WTC11 (cell line): ENCODE data around the gene GPNMB. TPM values are rescaled to one million over a fixed set of nuclear protein-coding genes. Genes with fewer than 3 reads are reported as not detected.

Experiments
- ATAC-seq: fragments of 200-7000 bp; cut with Tn5 transposase; 2 replicates; pipeline ENCODE4 v1.10.0; 2021; ENCODE audit warnings: mild to moderate bottlenecking, moderate library complexity
- CTCF ChIA-PET: fragments of 300-600 bp; sonication (Branson Sonifier 250); formaldehyde crosslinking; loops from one replicate; lab custom pipeline; 2021; ENCODE audit warnings: antibody characterized with exemption; lab: Charles Lee
- POLR2A ChIA-PET: fragments of 350-600 bp; sonication (Branson Sonifier 250); formaldehyde crosslinking; loops from one replicate; lab custom pipeline; 2021; ENCODE audit warnings: antibody characterized with exemption; lab: Charles Lee
- DNase-seq: peaks from one replicate; pipeline ENCODE4 v3.0.0; 2021; ENCODE audit warnings: low spot score
- H3K27ac Mint-ChIP-seq: 2 replicates; pipeline ENCODE4 v1.8.0; 2021; ENCODE audit warnings: mixed read lengths
- H3K27me3 Mint-ChIP-seq: 2 replicates; pipeline ENCODE4 v1.8.0; 2021; ENCODE audit warnings: low read depth, mild to moderate bottlenecking, moderate library complexity, mixed read lengths
- H3K36me3 Mint-ChIP-seq: 2 replicates; pipeline ENCODE4 v1.8.0; 2021; ENCODE audit warnings: mixed read lengths
- H3K4me1 Mint-ChIP-seq: 2 replicates; pipeline ENCODE4 v1.8.0; 2022; ENCODE audit warnings: mixed read lengths
- H3K4me3 Mint-ChIP-seq: 2 replicates; pipeline ENCODE4 v1.8.0; 2021; ENCODE audit warnings: mild to moderate bottlenecking, moderate library complexity, mixed read lengths
- H3K9me3 Mint-ChIP-seq: 2 replicates; pipeline ENCODE4 v1.8.0; 2021; ENCODE audit warnings: mixed read lengths
- ATF6 ChIP-seq: sonication (generic); formaldehyde crosslinking; IDR thresholded peaks from 2 replicates; pipeline ENCODE4 v1.8.1; 2023; ENCODE audit warnings: mild to moderate bottlenecking, missing genetic modification reagents
- CREB1 ChIP-seq: sonication (generic); formaldehyde crosslinking; IDR thresholded peaks from 2 replicates; pipeline ENCODE4 v1.8.0; 2023; ENCODE audit warnings: mild to moderate bottlenecking, missing genetic modification reagents
- ELF4 ChIP-seq: sonication (generic); formaldehyde crosslinking; IDR thresholded peaks from 2 replicates; pipeline ENCODE4 v1.8.1; 2022; ENCODE audit warnings: low read depth, mild to moderate bottlenecking, moderate library complexity, missing genetic modification reagents
- ESRRA ChIP-seq: sonication (generic); formaldehyde crosslinking; IDR thresholded peaks from 2 replicates; pipeline ENCODE4 v1.8.1; 2022; ENCODE audit warnings: mild to moderate bottlenecking, missing genetic modification reagents, borderline replicate concordance
- ETV6 ChIP-seq: sonication (generic); formaldehyde crosslinking; IDR thresholded peaks from 2 replicates; pipeline ENCODE4 v1.8.1; 2022; ENCODE audit warnings: mild to moderate bottlenecking, missing genetic modification reagents
- FOXP1 ChIP-seq: sonication (generic); formaldehyde crosslinking; IDR thresholded peaks from 2 replicates; pipeline ENCODE4 v1.8.0; 2022; ENCODE audit warnings: missing genetic modification reagents, mild to moderate bottlenecking, moderate library complexity, borderline replicate concordance
- FOXP4 ChIP-seq: sonication (generic); formaldehyde crosslinking; IDR thresholded peaks from 2 replicates; pipeline ENCODE4 v1.8.0; 2022; ENCODE audit warnings: mild to moderate bottlenecking, missing genetic modification reagents
- KAT7 ChIP-seq: sonication (generic); formaldehyde crosslinking; IDR thresholded peaks from 2 replicates; pipeline ENCODE4 v1.8.1; 2023; ENCODE audit warnings: missing genetic modification reagents, mild to moderate bottlenecking, borderline replicate concordance
- NFE2L1 ChIP-seq: sonication (generic); formaldehyde crosslinking; IDR thresholded peaks from 2 replicates; pipeline ENCODE4 v1.8.1; 2023; ENCODE audit warnings: missing genetic modification reagents
- NR2C2 ChIP-seq: sonication (generic); formaldehyde crosslinking; IDR thresholded peaks from 2 replicates; pipeline ENCODE4 v1.8.0; 2022; ENCODE audit warnings: mild to moderate bottlenecking, missing genetic modification reagents
- NR3C1 ChIP-seq: sonication (generic); formaldehyde crosslinking; conservative IDR thresholded peaks from 2 replicates; pipeline ENCODE4 v1.8.1; 2023; ENCODE audit warnings: low read depth, mild to moderate bottlenecking, missing genetic modification reagents
- SP1 ChIP-seq: sonication (generic); formaldehyde crosslinking; conservative IDR thresholded peaks from 2 replicates; pipeline ENCODE4 v1.8.1; 2022; ENCODE audit warnings: missing genetic modification reagents
- TEAD4 ChIP-seq: sonication (generic); formaldehyde crosslinking; IDR thresholded peaks from 2 replicates; pipeline ENCODE4 v1.8.0; 2022; ENCODE audit warnings: mild to moderate bottlenecking, missing genetic modification reagents
- TP53 ChIP-seq: sonication (generic); formaldehyde crosslinking; IDR thresholded peaks from 2 replicates; pipeline ENCODE4 v1.8.1; 2023; ENCODE audit warnings: mild to moderate bottlenecking, missing genetic modification reagents
- ZNF121 ChIP-seq: sonication (generic); formaldehyde crosslinking; IDR thresholded peaks from 2 replicates; pipeline ENCODE4 v1.8.0; 2023; ENCODE audit warnings: missing genetic modification reagents
- ZNF232 ChIP-seq: sonication (generic); formaldehyde crosslinking; IDR thresholded peaks from 2 replicates; pipeline ENCODE4 v1.8.0; 2022; ENCODE audit warnings: mild to moderate bottlenecking, missing genetic modification reagents
- ZNF263 ChIP-seq: sonication (generic); formaldehyde crosslinking; IDR thresholded peaks from 2 replicates; pipeline ENCODE4 v1.8.1; 2022; ENCODE audit warnings: low read depth, mild to moderate bottlenecking, moderate library complexity, missing genetic modification reagents
- ZNF396 ChIP-seq: fragments of 250-450 bp; sonication (Bioruptor Pico); IDR thresholded peaks from 2 replicates; pipeline ENCODE4 v1.8.0; 2021; ENCODE audit warnings: mild to moderate bottlenecking, moderate library complexity, borderline replicate concordance
- ZNF532 ChIP-seq: fragments of 250-450 bp; sonication (Bioruptor Pico); IDR thresholded peaks from 2 replicates; pipeline ENCODE4 v1.9.0; 2021; ENCODE audit warnings: mild to moderate bottlenecking, borderline replicate concordance
- total RNA-seq: library from RNA; stranded (reverse); gene quantifications from 3 replicates; pipeline ENCODE4 v1.2.3, GENCODE V29; 2021
- TF ChIP-seq, protein P1 (sequence below): sonication (generic); formaldehyde crosslinking; IDR thresholded peaks from 2 replicates; pipeline ENCODE4 v1.8.0; 2022; ENCODE audit warnings: mild to moderate bottlenecking, missing genetic modification reagents
- TF ChIP-seq, protein P2 (sequence below): sonication (generic); formaldehyde crosslinking; IDR thresholded peaks from 2 replicates; pipeline ENCODE4 v1.8.1; 2022; ENCODE audit warnings: mild to moderate bottlenecking, missing genetic modification reagents, moderate library complexity, borderline replicate concordance
- TF ChIP-seq, protein P3 (sequence below): fragments of 250-450 bp; sonication (Bioruptor Pico); IDR thresholded peaks from 2 replicates; pipeline ENCODE4 v1.8.0; 2021; ENCODE audit warnings: mild to moderate bottlenecking

The GPNMB gene
- total RNA-seq, 1 experiment from 2014 or later, result 1.1 TPM

- H3K4me1 Mint-ChIP-seq, result peaks cover 10% of the 10 kb centered on the region; the same call in 1 of the 2 replicates
- POLR2A ChIA-PET, result no interaction called here
- no peak overlapping the region for H3K4me3 Mint-ChIP-seq
- no peaks in the 10 kb centered on the region for H3K9me3 Mint-ChIP-seq
- TF ChIP-seq SP1 (CRISPR knock-in tag), result no peak
- no peak for TF ChIP-seq TP53
- TF ChIP-seq TEAD4 (CRISPR knock-in tag), result no peak
- TF ChIP-seq FOXP1, result no peak
- TF ChIP-seq, protein P1, sequence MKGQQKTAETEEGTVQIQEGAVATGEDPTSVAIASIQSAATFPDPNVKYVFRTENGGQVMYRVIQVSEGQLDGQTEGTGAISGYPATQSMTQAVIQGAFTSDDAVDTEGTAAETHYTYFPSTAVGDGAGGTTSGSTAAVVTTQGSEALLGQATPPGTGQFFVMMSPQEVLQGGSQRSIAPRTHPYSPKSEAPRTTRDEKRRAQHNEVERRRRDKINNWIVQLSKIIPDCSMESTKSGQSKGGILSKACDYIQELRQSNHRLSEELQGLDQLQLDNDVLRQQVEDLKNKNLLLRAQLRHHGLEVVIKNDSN (CRISPR knock-in tag), result no peak
- no peak for TF ChIP-seq ATF6 (CRISPR knock-in tag)
- TF ChIP-seq, protein P2, sequence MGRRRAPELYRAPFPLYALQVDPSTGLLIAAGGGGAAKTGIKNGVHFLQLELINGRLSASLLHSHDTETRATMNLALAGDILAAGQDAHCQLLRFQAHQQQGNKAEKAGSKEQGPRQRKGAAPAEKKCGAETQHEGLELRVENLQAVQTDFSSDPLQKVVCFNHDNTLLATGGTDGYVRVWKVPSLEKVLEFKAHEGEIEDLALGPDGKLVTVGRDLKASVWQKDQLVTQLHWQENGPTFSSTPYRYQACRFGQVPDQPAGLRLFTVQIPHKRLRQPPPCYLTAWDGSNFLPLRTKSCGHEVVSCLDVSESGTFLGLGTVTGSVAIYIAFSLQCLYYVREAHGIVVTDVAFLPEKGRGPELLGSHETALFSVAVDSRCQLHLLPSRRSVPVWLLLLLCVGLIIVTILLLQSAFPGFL (CRISPR knock-in tag), result no peak
- TF ChIP-seq ZNF532, result no peak
- no peak for TF ChIP-seq ZNF263
- no peak for TF ChIP-seq ELF4
- TF ChIP-seq ZNF232 (CRISPR knock-in tag), result no peak
- TF ChIP-seq KAT7 (CRISPR knock-in tag), result no peak
- TF ChIP-seq, all 79 proteins: peak for 0
- CTCF ChIA-PET, result no interaction called here
- H3K27me3 Mint-ChIP-seq, result peaks cover 4% of the 10 kb centered on the region; the same call in 1 of the 2 replicates
- no peak overlapping the region for H3K27ac Mint-ChIP-seq
- no peak for ATAC-seq
- no peaks in the 10 kb centered on the region; the same call in 1 of the 2 replicates for H3K36me3 Mint-ChIP-seq
- DNase-seq, result no peak
Measured at GRCh38 chr7:23207884-23208283, 38.7 kb upstream of the GPNMB start.

DNA sequence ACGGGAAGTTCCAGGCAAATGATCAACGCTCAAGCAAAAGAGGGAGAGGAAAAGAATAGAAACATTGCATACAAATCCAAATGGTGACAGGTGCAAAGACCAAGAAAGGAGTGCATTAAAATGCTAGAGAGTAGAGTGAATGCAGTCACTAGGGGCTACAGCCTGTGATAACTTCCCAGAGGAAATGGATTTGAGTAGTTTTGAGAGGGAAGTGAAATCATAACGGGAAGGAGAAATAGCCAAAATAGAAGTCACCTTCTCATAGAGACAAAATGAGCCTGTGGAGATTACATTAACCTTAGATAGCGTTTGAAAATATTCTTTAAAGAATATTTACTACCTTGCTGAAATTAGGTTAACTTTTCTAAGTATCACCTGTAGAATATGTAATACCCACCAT lies 38.3 kb upstream of the GPNMB start:
- Mint-ChIP-seq H3K4me1 (peaks cover 10% of the 10 kb centered on the region; the same call in 1 of the 2 replicates), H3K27ac (no peak overlapping the region), H3K4me3 (no peak overlapping the region), H3K27me3 (peaks cover 4% of the 10 kb centered on the region; the same call in 1 of the 2 replicates), H3K9me3 (no peaks in the 10 kb centered on the region), H3K36me3 (no peaks in the 10 kb centered on the region; the same call in 1 of the 2 replicates)
- TF ChIP-seq NR3C1 (CRISPR knock-in tag) (no peak), FOXP4 (CRISPR knock-in tag) (no peak), NFE2L1 (CRISPR knock-in tag) (no peak), ETV6 (CRISPR knock-in tag) (no peak), NR2C2 (no peak), ZNF121 (CRISPR knock-in tag) (no peak), KAT7 (CRISPR knock-in tag) (no peak), ATF6 (CRISPR knock-in tag) (no peak), TEAD4 (CRISPR knock-in tag) (no peak), ZNF396 (no peak), ESRRA (CRISPR knock-in tag) (no peak), CREB1 (no peak)
- TF ChIP-seq, protein P3, sequence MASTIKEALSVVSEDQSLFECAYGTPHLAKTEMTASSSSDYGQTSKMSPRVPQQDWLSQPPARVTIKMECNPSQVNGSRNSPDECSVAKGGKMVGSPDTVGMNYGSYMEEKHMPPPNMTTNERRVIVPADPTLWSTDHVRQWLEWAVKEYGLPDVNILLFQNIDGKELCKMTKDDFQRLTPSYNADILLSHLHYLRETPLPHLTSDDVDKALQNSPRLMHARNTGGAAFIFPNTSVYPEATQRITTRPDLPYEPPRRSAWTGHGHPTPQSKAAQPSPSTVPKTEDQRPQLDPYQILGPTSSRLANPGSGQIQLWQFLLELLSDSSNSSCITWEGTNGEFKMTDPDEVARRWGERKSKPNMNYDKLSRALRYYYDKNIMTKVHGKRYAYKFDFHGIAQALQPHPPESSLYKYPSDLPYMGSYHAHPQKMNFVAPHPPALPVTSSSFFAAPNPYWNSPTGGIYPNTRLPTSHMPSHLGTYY (CRISPR knock-in tag), result no peak
- DNase-seq (no peak), ATAC-seq (no peak)
- CTCF ChIA-PET, result no interaction called here
- POLR2A ChIA-PET, result no interaction called here
